Loucy (cell line): ENCODE data around the gene ACOXL.

Source experiments
- H2AFZ ChIP-seq: fragments of 200-600 bp; sonication (generic); 2 replicates; pipeline ENCODE4 v1.6.0; 2016; ENCODE audit warnings: antibody characterized with exemption, mild to moderate bottlenecking, low read length, moderate library complexity
- H3F3A ChIP-seq: fragments of 200-600 bp; 2 replicates; pipeline ENCODE4 v1.6.0; 2016; ENCODE audit warnings: antibody characterized with exemption, low read depth, mild to moderate bottlenecking
- H3K27me3 ChIP-seq: fragments of 200-600 bp; sonication (generic); 2 replicates; pipeline ENCODE4 v1.6.1; 2014; ENCODE audit warnings: low read length, mild to moderate bottlenecking; ENCODE audit not compliant: insufficient read depth, poor library complexity, severe bottlenecking
- H3K36me3 ChIP-seq: fragments of 200-600 bp; sonication (generic); 2 replicates; pipeline ENCODE4 v1.6.1; 2016; ENCODE audit warnings: low read length; ENCODE audit not compliant: insufficient read depth
- H3K4me1 ChIP-seq: fragments of 200-600 bp; sonication (generic); 2 replicates; pipeline ENCODE4 v1.5.1; 2014; ENCODE audit warnings: low read length, mild to moderate bottlenecking; ENCODE audit not compliant: insufficient read depth, poor library complexity, severe bottlenecking
- H3K4me2 ChIP-seq: fragments of 200-600 bp; sonication (generic); 2 replicates; pipeline ENCODE4 v1.6.0; 2014; ENCODE audit warnings: antibody characterized with exemption, low read length, low read depth, mild to moderate bottlenecking; ENCODE audit not compliant: poor library complexity, severe bottlenecking
- H3K4me3 ChIP-seq: fragments of 200-600 bp; sonication (generic); 2 replicates; pipeline ENCODE4 v1.5.1; 2014; ENCODE audit warnings: low read length, mild to moderate bottlenecking, mixed read lengths; ENCODE audit not compliant: poor library complexity, severe bottlenecking
- H3K79me2 ChIP-seq: fragments of 200-600 bp; sonication (generic); 2 replicates; pipeline ENCODE4 v1.6.1; 2014; ENCODE audit warnings: low read length; ENCODE audit not compliant: insufficient read depth
- H3K9ac ChIP-seq: fragments of 200-600 bp; sonication (generic); 2 replicates; pipeline ENCODE4 v1.6.0; 2014; ENCODE audit warnings: mild to moderate bottlenecking, low read depth, low read length, moderate library complexity; ENCODE audit not compliant: poor library complexity, severe bottlenecking
- H3K9me2 ChIP-seq: fragments of 200-600 bp; sonication (generic); replicated peaks from 2 replicates; pipeline ENCODE4 v1.6.1; 2016; ENCODE audit warnings: low read depth, low read length, mixed read lengths
- H3K9me3 ChIP-seq: fragments of 200-600 bp; sonication (generic); 2 replicates; pipeline ENCODE4 v1.6.1; 2014; ENCODE audit warnings: mild to moderate bottlenecking, antibody characterized with exemption, low read length, low read depth; ENCODE audit not compliant: insufficient read depth
- H4K20me1 ChIP-seq: fragments of 200-600 bp; sonication (generic); 2 replicates; pipeline ENCODE4 v1.6.0; 2014; ENCODE audit warnings: antibody characterized with exemption, low read length, mild to moderate bottlenecking; ENCODE audit not compliant: insufficient read depth, poor library complexity, severe bottlenecking
- EZH2phosphoT487 ChIP-seq: fragments of 200-600 bp; IDR thresholded peaks from 2 replicates; pipeline ENCODE4 v1.6.1; 2018; ENCODE audit warnings: antibody characterized with exemption, mild to moderate bottlenecking, moderate library complexity, borderline replicate concordance
- TF ChIP-seq, protein P1 (sequence below): fragments of 200-600 bp; sonication (generic); conservative IDR thresholded peaks from 2 replicates; pipeline ENCODE4 v1.5.1; 2014; ENCODE audit warnings: mild to moderate bottlenecking, antibody characterized with exemption, low read length

The ACOXL gene

DNA sequence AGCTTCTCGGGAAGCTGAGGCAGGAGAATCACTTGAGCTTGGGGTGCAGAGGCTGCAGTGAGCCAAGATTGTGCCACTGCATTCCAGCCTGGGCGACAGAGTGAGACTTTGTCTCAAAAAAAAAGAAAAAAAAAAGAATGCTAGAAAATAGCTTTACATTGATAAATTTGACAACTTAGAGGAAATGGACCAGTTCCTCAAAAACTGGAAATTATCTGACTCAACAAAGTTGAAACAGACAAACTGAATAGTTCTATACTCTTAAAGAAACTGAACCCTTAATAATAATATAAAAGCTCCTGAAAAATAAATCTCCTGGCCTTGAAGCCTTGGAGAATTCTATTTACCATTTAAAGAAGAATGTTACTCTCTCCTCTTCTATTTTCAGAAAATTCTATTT is 237.3 kb downstream of the ACOXL start:
- H3K36me3 ChIP-seq = no peaks in the 10 kb centered on the region
- H3F3A ChIP-seq = no peaks in the 10 kb centered on the region
- H4K20me1 ChIP-seq = no peaks in the 10 kb centered on the region
- no peak overlapping the region for H3K4me2 ChIP-seq
- H3K79me2 ChIP-seq = no peaks in the 10 kb centered on the region
- no peak overlapping the region for H2AFZ ChIP-seq
- H3K4me1 ChIP-seq = no peaks in the 10 kb centered on the region
- H3K4me3 ChIP-seq = no peak overlapping the region
- H3K9ac ChIP-seq = no peak overlapping the region
- H3K27me3 ChIP-seq = no peaks in the 10 kb centered on the region
- peaks cover 7% of the 10 kb centered on the region; the same call in 1 of the 2 replicates for H3K9me3 ChIP-seq
- no peaks in the 10 kb centered on the region for H3K9me2 ChIP-seq
- no peak for TF ChIP-seq EZH2phosphoT487
- TF ChIP-seq, protein P1, sequence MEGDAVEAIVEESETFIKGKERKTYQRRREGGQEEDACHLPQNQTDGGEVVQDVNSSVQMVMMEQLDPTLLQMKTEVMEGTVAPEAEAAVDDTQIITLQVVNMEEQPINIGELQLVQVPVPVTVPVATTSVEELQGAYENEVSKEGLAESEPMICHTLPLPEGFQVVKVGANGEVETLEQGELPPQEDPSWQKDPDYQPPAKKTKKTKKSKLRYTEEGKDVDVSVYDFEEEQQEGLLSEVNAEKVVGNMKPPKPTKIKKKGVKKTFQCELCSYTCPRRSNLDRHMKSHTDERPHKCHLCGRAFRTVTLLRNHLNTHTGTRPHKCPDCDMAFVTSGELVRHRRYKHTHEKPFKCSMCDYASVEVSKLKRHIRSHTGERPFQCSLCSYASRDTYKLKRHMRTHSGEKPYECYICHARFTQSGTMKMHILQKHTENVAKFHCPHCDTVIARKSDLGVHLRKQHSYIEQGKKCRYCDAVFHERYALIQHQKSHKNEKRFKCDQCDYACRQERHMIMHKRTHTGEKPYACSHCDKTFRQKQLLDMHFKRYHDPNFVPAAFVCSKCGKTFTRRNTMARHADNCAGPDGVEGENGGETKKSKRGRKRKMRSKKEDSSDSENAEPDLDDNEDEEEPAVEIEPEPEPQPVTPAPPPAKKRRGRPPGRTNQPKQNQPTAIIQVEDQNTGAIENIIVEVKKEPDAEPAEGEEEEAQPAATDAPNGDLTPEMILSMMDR = no peak

DNA sequence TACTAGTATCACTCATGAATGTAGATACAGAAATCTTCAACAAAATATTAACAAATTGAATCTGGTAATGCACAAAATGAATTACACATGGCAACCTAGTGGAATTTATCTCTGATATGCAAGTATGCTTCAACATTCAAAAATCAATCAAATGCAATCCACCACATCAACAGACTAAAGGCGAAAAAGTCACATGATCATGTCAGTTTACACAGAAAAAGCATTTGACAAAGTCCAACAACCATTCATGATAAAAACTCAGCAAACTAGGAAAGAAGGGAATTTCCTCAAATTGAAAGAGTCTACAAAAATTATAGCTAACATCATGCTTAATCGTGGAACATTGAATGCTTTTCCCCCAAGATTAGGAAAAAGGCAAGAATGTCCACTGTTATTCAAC is 237.8 kb downstream of the ACOXL start:
- TF ChIP-seq, protein P1 = no peak
- TF ChIP-seq EZH2phosphoT487 = no peak
- Histone ChIP-seq H3K4me1 (no peaks in the 10 kb centered on the region), H3K9ac (no peak overlapping the region), H4K20me1 (no peaks in the 10 kb centered on the region), H3F3A (no peaks in the 10 kb centered on the region), H3K4me2 (no peak overlapping the region), H3K27me3 (no peaks in the 10 kb centered on the region), H2AFZ (no peak overlapping the region), H3K79me2 (no peaks in the 10 kb centered on the region), H3K36me3 (no peaks in the 10 kb centered on the region), H3K9me2 (no peaks in the 10 kb centered on the region), H3K9me3 (peaks cover 7% of the 10 kb centered on the region; the same call in 1 of the 2 replicates), H3K4me3 (no peak overlapping the region)

DNA sequence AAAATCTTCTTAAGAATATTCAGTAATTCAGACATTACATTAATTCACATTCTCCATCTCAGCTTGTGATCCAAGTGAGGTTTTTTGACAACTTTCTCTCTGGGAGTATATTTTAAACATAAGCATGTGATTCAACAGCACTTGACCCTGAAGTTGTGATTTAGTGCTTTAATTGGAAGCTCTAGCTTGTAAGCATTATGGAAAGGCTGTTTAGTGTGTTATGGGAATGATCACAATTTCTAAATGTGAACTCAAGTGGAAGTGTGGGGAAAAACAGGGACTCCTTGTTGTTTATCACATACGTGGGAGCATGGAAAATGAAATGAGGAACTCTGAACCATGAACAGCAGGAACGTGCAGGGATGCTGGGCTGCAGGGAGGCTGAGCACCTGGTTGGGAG is 239.4 kb downstream of the ACOXL start:
- no peaks in the 10 kb centered on the region for H3F3A ChIP-seq
- H3K4me2 ChIP-seq = no peak overlapping the region
- H3K9me3 ChIP-seq = peaks cover 7% of the 10 kb centered on the region; the same call in 1 of the 2 replicates
- no peaks in the 10 kb centered on the region for H3K79me2 ChIP-seq
- H2AFZ ChIP-seq = no peak overlapping the region
- no peak for TF ChIP-seq EZH2phosphoT487
- TF ChIP-seq, protein P1 = no peak
- H3K4me3 ChIP-seq = no peak overlapping the region
- H3K4me1 ChIP-seq = no peaks in the 10 kb centered on the region
- no peaks in the 10 kb centered on the region for H3K36me3 ChIP-seq
- no peaks in the 10 kb centered on the region for H3K27me3 ChIP-seq
- H4K20me1 ChIP-seq = no peaks in the 10 kb centered on the region
- H3K9me2 ChIP-seq = no peaks in the 10 kb centered on the region
- H3K9ac ChIP-seq = no peak overlapping the region
